ENCODE measurements around the gene ITPR3.

The ITPR3 gene

GRCh38 chr6:33723371-33724085 is 102.4 kb downstream of the ITPR3 start:
- no peak for DNase-seq

GRCh38 chr6:33724102-33725023 is 103.2 kb downstream of the ITPR3 start:
- no peak for DNase-seq

GRCh38 chr6:33725222-33725621 is 104.1 kb downstream of the ITPR3 start:
- DNase-seq = no peak

GRCh38 chr6:33725891-33726673 is 105.0 kb downstream of the ITPR3 start:
- no peak for DNase-seq

- DNase-seq = no peak
Measured at GRCh38 chr6:33726696-33727095, 105.6 kb downstream of the ITPR3 start.

- no peak for DNase-seq
Measured at GRCh38 chr6:33727126-33727525, 106.0 kb downstream of the ITPR3 start.

- no peak for DNase-seq
Measured at GRCh38 chr6:33727932-33728331, 106.8 kb downstream of the ITPR3 start.

GRCh38 chr6:33728438-33728837 is 107.3 kb downstream of the ITPR3 start:
- DNase-seq = no peak

- DNase-seq = no peak
Measured at GRCh38 chr6:33729059-33729458, 107.9 kb downstream of the ITPR3 start.

- no peak for DNase-seq
Measured at GRCh38 chr6:33730611-33731010, 109.5 kb downstream of the ITPR3 start.

- no peak for DNase-seq
Measured at GRCh38 chr6:33731035-33731434, 109.9 kb downstream of the ITPR3 start.

- no peak for DNase-seq
Measured at GRCh38 chr6:33731751-33732282, 110.7 kb downstream of the ITPR3 start.

- DNase-seq = no peak
Measured at GRCh38 chr6:33732385-33732784, 111.3 kb downstream of the ITPR3 start.

GRCh38 chr6:33732817-33733708 is 111.9 kb downstream of the ITPR3 start:
- DNase-seq = no peak

- no peak for DNase-seq
Measured at GRCh38 chr6:33733709-33734007, 112.5 kb downstream of the ITPR3 start.

GRCh38 chr6:33735216-33735615 is 114.1 kb downstream of the ITPR3 start:
- DNase-seq = no peak

GRCh38 chr6:33737267-33738026 is 116.3 kb downstream of the ITPR3 start:
- DNase-seq = no peak

GRCh38 chr6:33738153-33738552 is 117.0 kb downstream of the ITPR3 start:
- no peak for DNase-seq

GRCh38 chr6:33738879-33739278 is 117.8 kb downstream of the ITPR3 start:
- DNase-seq = no peak

- no peak for DNase-seq
Measured at GRCh38 chr6:33739571-33739970, 118.4 kb downstream of the ITPR3 start.

GRCh38 chr6:33740204-33740608 is 119.1 kb downstream of the ITPR3 start:
- DNase-seq = no peak
